Thyroid gland (tissue), 4 donors: ENCODE measurements around the gene RAB40AL. TPM values are rescaled to one million over a fixed set of nuclear protein-coding genes. Genes with fewer than 3 reads are reported as not detected.
"Not testable (repeated sequence)": the region's sequence is repeated elsewhere in the genome, so short reads cannot be mapped to it uniquely, and the experiment has no call there.

Source experiments
- DNase-seq, 2 donors: peaks; one replicate each; pipeline ENCODE4 v3.0.0-alpha.2; 2019
- H3K27ac ChIP-seq, 3 donors: fragments of 200-600 bp; sonication (generic); 1 replicate in 2 of 3; 2 replicates in 1 of 3; pipeline ENCODE4 v1.5.1; 2016 to 2019; ENCODE audit warnings: mild to moderate bottlenecking in 1 of 3, moderate library complexity in 1 of 3
- H3K27me3 ChIP-seq: fragments of 200-600 bp; sonication (generic); one replicate; pipeline ENCODE4 v1.5.1; 2019
- H3K36me3 ChIP-seq, 2 donors: fragments of 200-600 bp; sonication (generic); one replicate each; pipeline ENCODE4 v1.5.1; 2016 to 2019
- H3K4me1 ChIP-seq, 2 donors: fragments of 200-600 bp; sonication (generic); one replicate each; pipeline ENCODE4 v1.5.1; 2017 to 2019
- H3K4me3 ChIP-seq, 3 donors: fragments of 200-600 bp; sonication (generic); replicated peaks in 1 of 3; 1 replicate in 2 of 3; 2 replicates in 1 of 3; pipeline ENCODE4 v1.5.1; 2016; ENCODE audit warnings: mild to moderate bottlenecking in 1 of 3
- H3K9me3 ChIP-seq: fragments of 200-600 bp; sonication (generic); one replicate; pipeline ENCODE4 v1.5.1; 2017
- CTCF ChIP-seq, 6 experiments: fragments of 200-600 bp in 3 of 6; fragments of 450-650 bp in 3 of 6; sonication (generic) in 3 of 6; IDR thresholded peaks; one replicate each; pipeline ENCODE4 v1.5.1; 2016 to 2019; ENCODE audit warnings: antibody characterized with exemption in 6 of 6, mild to moderate bottlenecking in 2 of 6, inconsistent platforms in 1 of 6, moderate library complexity in 1 of 6
- POLR2A ChIP-seq, 2 donors: fragments of 450-650 bp; IDR thresholded peaks; one replicate each; pipeline ENCODE4 v1.6.1; 2017; ENCODE audit warnings: antibody characterized with exemption in 2 of 2, mild to moderate bottlenecking in 2 of 2, moderate library complexity in 1 of 2
- WGBS, 2 donors: methylation state at CpG; one replicate each; pipeline ENCODE4 v1.1.5; 2017; 5-methylcytosine and 5-hydroxymethylcytosine counted together
- intact Hi-C: fragments of 100-400 bp; cut with DNase I; formaldehyde crosslinking; loops from one replicate; pipeline ENCODE4 v1.15.1; 2023
- total RNA-seq, 4 donors: library from RNA; depleted of rRNA; stranded (reverse); fragments of >200 nt; gene quantifications; one replicate each; pipeline ENCODE4 v1.2.3, GENCODE V29; 2016

The RAB40AL gene
- total RNA-seq: 1 to 10 TPM; 3.9 to 5.6 (median 4.8) TPM

- intact Hi-C loops, H3K9me3 ChIP-seq, H3K4me1 ChIP-seq, H3K36me3 ChIP-seq, DNase-seq, H3K27ac ChIP-seq, H3K27me3 ChIP-seq, H3K4me3 ChIP-seq: not testable (repeated sequence)
- WGBS, 2 donors: 92 to 94% methylated on average over 13 to 15 of the region's 15 CpGs
Measured at GRCh38 chrX:102936972-102937371, at the start of gene RAB40AL. TSS of gene RAB40AL (plus strand) at chrX:102937272. CDS start at chrX:102937319, 47 bp downstream.

GRCh38 chrX:102887687-102888086 lies 49.4 kb upstream of the RAB40AL start:
- Histone ChIP-seq H3K9me3 (no peaks in the 10 kb centered on the region), H3K4me1 (no peaks in the 10 kb centered on the region), H3K4me3 (no peak overlapping the region), H3K27me3 (no peaks in the 10 kb centered on the region), H3K36me3 (no peaks in the 10 kb centered on the region), H3K27ac (no peak overlapping the region)
- intact Hi-C loops: no loop called here
- no peak for DNase-seq
- 94 to 95% methylated on average over 3 of the region's 3 CpGs for WGBS, 2 donors
- TF ChIP-seq POLR2A (IDR thresholded peaks at IDR 0.05) (no peak), CTCF (IDR thresholded peaks at IDR 0.05) (no peak)

- no peaks in the 10 kb centered on the region for H3K9me3 ChIP-seq
- no peak for DNase-seq
- WGBS, 2 donors: 97 to 100% methylated on average over 1 of the region's 1 CpG
- no peaks in the 10 kb centered on the region for H3K4me1 ChIP-seq
- no peak overlapping the region for H3K27ac ChIP-seq
- no peak for TF ChIP-seq CTCF (IDR thresholded peaks at IDR 0.05)
- TF ChIP-seq POLR2A (IDR thresholded peaks at IDR 0.05): no peak
- no peaks in the 10 kb centered on the region for H3K36me3 ChIP-seq
- intact Hi-C loops: no loop called here
- H3K27me3 ChIP-seq: no peaks in the 10 kb centered on the region
- H3K4me3 ChIP-seq: no peak overlapping the region
Measured at GRCh38 chrX:102892103-102892502, 45.0 kb upstream of the RAB40AL start.

GRCh38 chrX:102899940-102900916 lies 36.8 kb upstream of the RAB40AL start:
- H3K27me3 ChIP-seq: no peaks in the 10 kb centered on the region
- TF ChIP-seq POLR2A (IDR thresholded peaks at IDR 0.05) (no peak), CTCF (IDR thresholded peaks at IDR 0.05) (peak; percentile 27 to 61 (median 41))
- 36 to 41% methylated on average over 15 of the region's 15 CpGs for WGBS, 2 donors
- H3K4me1 ChIP-seq: no peaks in the 10 kb centered on the region
- no peaks in the 10 kb centered on the region for H3K36me3 ChIP-seq
- H3K9me3 ChIP-seq: no peaks in the 10 kb centered on the region
- no peak overlapping the region for H3K4me3 ChIP-seq
- H3K27ac ChIP-seq: no peak overlapping the region
- intact Hi-C loops: no loop called here
- DNase-seq: peak; percentile 53 to 62

GRCh38 chrX:102902355-102902754 lies 34.7 kb upstream of the RAB40AL start:
- intact Hi-C loops: no loop called here

More at GRCh38 chrX:102902355-102902754, 34.7 kb upstream of the RAB40AL start:
- H3K4me3 ChIP-seq: no peak overlapping the region
- no peaks in the 10 kb centered on the region for H3K4me1 ChIP-seq
- no peaks in the 10 kb centered on the region for H3K9me3 ChIP-seq
- TF ChIP-seq POLR2A (IDR thresholded peaks at IDR 0.05) (no peak), CTCF (IDR thresholded peaks at IDR 0.05) (no peak)
- no peak for DNase-seq
- H3K27me3 ChIP-seq: no peaks in the 10 kb centered on the region
- no peaks in the 10 kb centered on the region for H3K36me3 ChIP-seq
- no peak overlapping the region for H3K27ac ChIP-seq
